Right lobe of liver (tissue), 4 donors: ENCODE measurements around the gene RNF135.

ENCODE experiments used
- CTCF ChIP-seq, 4 donors: fragments of 200-600 bp in 3 of 4; fragments of 450-650 bp in 1 of 4; IDR thresholded peaks; one replicate each; pipeline versions ENCODE4 v1.5.1 to v1.8.0; 2016 to 2022; ENCODE audit warnings: antibody characterized with exemption in 4 of 4, mild to moderate bottlenecking in 2 of 4
- POLR2A ChIP-seq: fragments of 450-650 bp; IDR thresholded peaks from one replicate; pipeline ENCODE4 v1.6.1; 2017; ENCODE audit warnings: antibody characterized with exemption, mild to moderate bottlenecking
- donor health status: DM: no; HTN: no; CAD: no.
- donor health status: DM: no; HTN: no; CAD: no.
- donor health status: DM: no; HTN: yes; CAD: no.

- TF ChIP-seq CTCF (IDR thresholded peaks at IDR 0.05): no peak
- no peak for TF ChIP-seq POLR2A
Observed at GRCh38 chr17:30942308-30943079, 28.3 kb upstream of the RNF135 start.
